ENCODE data around the gene ZNF467.

The ZNF467 gene

DNA sequence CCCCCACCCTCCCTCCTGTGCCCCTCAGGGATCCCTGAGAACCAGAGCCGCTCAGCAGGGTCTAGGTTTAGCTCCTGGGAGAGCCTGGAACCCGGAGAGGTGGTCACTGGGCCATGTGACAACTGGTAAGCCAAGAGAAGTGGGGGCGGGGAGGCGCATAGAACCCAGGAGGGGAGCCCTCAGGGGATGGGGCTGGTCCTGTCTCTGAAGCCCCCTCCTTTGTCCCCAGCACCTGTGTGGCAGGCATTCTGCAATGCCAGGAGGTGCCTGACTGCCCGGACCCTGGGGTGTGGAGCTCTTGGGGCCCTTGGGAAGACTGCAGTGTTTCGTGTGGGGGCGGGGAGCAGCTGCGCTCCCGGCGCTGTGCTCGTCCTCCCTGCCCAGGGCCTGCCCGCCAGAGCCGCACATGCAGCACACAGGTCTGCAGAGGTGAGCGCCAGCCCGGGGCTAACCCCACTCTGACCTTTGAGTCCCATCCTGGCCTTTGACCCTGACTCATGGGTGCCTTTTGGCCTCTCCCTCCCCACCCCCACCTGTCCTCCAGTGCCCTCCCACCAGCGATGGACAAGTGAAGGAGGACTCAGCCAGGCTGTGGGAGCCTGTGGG lies 42.4 kb upstream of the ZNF467 start:
- TF ChIP-seq GATA2 (IDR thresholded peaks at IDR 0.05; ENCODE audit: low read depth, low read length) (no peak), GATA3 (IDR thresholded peaks at IDR 0.05; ENCODE audit: low read depth, low read length) (no peak)

DNA sequence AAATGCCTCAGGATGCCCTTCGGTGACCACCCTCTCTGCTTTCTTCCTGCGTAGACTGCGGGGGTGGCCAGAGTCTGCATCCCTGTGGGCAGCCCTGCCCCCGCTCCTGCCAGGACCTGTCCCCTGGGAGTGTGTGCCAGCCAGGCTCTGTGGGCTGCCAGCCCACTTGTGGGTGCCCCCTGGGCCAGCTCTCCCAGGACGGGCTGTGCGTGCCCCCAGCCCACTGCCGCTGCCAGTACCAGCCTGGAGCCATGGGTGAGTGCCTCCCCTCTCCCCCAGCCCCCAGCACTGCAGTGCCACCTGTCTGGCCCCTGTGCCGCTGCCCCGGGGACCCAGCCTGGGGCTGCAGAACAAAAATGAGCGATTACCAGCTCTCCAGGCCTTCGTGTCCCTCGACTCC lies 41.7 kb upstream of the ZNF467 start:
- TF ChIP-seq GATA3 (IDR thresholded peaks at IDR 0.05; ENCODE audit: low read depth, low read length) (no peak), GATA2 (IDR thresholded peaks at IDR 0.05; ENCODE audit: low read depth, low read length) (no peak)

DNA sequence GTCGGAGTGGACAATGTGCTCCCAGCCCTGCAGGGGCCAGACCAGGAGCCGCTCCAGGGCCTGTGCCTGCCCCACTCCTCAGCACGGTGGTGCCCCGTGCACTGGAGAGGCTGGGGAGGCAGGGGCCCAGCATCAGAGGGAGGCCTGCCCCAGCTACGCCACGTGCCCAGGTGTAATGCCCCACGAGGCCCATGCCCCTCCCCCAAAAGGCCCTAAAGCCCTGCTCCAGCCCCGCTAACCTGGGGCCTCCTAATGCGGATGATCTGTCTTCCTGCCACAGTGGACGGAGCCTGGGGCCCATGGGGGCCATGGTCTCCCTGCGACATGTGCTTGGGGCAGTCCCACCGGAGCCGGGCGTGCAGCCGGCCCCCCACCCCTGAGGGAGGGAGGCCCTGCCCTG lies 41.1 kb upstream of the ZNF467 start:
- TF ChIP-seq GATA2 (IDR thresholded peaks at IDR 0.05; ENCODE audit: low read depth, low read length): no peak

DNA sequence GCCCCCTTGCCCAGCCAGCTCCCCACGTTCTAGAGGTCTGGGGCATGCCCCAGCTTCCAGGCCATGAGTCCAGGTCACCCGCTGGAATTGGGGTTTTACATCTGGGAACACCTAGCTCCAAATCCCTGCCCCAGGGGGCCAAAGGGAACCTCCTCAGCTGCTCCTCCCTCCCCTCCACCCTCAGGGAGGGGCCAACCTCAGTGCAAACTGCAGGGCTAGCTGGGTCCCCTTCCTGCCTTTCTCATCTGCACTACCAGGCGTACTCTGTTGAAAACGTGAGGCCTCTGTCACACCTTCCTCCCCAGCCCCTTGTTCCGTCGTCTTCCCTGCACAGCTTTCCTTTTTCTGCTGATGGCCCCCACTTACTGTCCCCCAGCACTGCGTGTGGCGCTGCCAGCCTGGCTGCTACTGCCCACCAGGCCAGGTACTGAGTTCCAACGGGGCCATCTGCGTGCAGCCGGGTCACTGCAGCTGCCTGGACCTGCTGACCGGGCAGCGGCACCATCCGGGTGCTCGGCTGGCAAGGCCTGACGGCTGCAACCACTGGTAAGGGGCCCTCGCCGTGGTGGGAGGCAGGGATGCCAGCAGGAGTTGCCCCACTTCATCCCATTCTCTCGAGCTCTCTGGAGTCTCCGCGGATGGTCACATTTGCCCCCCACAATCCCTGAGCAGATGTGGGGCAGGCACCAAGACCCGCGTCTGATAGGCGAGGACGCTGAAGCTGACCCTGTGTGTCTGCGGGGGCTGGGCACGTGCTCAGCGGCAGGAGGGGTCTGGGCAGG lies 40.1 kb upstream of the ZNF467 start:
- TF ChIP-seq GATA3 (IDR thresholded peaks at IDR 0.05; ENCODE audit: low read depth, low read length) (no peak), GATA2 (IDR thresholded peaks at IDR 0.05; ENCODE audit: low read depth, low read length) (no peak)

DNA sequence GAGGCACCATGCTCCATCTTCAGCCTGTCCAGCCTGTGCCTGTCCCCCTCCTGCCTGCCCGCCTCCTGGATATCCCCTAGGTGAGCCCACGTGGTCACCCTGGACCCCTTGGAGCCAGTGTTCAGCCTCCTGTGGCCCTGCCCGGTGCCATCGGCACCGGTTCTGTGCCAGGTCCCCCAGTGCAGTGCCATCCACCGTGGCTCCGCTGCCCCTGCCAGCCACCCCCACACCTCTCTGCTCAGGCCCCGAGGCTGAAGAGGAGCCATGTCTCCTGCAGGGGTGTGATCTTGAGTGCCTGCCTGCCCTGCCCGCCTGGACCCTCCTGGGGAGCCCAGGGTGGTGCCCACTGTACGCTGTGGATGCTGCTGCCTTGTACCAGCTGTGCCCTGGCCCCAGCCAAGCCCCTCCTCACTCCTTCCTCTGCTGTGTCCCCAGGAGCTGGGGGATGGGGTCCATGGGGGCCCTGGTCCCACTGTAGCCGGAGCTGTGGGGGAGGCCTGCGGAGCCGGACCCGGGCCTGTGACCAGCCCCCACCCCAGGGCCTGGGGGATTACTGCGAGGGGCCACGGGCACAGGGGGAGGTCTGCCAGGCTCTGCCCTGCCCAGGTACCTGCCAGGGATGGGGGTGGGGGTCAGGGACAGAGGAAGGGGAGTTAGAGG lies 38.6 kb upstream of the ZNF467 start:
- no peak for TF ChIP-seq GATA2 (IDR thresholded peaks at IDR 0.05; ENCODE audit: low read depth, low read length)
- no peak for TF ChIP-seq GATA3 (IDR thresholded peaks at IDR 0.05; ENCODE audit: low read depth, low read length)

DNA sequence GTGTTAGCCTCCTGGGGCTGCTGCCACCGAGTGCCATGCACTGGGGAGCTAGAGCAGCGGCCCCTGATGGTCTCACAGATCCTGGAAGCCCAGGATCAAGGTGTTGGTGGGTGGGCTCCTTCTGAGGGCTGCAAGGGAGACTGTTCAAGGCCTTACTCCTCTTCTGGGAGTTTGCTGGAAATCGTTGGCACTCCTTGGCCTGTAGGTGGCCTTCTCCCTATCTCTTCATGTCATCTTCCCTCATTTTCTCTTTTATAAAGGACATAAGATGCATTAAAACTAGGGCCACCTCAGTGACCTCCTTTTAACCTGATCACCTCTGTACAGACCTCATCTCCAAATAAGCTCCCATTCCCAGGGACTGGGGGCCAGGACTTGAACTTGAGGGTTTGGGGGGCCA lies 37.8 kb upstream of the ZNF467 start:
- TF ChIP-seq GATA3 (IDR thresholded peaks at IDR 0.05; ENCODE audit: low read depth, low read length) (no peak), GATA2 (IDR thresholded peaks at IDR 0.05; ENCODE audit: low read depth, low read length) (no peak)

DNA sequence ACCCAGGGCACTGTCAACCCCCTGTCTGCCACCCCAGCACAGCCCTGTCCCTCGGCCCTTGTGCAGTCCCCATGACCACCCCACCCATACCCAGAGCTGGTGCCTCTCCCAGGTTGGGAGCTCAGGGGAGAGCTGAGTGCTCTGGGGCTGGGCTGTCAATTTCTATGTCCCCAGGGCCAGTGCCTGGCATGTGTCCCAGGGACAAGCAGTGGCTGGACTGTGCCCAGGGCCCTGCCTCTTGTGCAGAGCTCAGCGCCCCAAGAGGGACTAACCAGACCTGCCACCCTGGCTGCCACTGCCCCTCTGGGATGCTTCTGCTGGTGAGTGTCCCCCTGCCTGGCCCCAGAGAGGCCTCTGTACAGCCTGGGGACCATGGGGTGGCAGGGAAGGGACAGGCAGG lies 35.8 kb upstream of the ZNF467 start:
- TF ChIP-seq GATA3 (IDR thresholded peaks at IDR 0.05; ENCODE audit: low read depth, low read length) (no peak), GATA2 (IDR thresholded peaks at IDR 0.05; ENCODE audit: low read depth, low read length) (no peak)

DNA sequence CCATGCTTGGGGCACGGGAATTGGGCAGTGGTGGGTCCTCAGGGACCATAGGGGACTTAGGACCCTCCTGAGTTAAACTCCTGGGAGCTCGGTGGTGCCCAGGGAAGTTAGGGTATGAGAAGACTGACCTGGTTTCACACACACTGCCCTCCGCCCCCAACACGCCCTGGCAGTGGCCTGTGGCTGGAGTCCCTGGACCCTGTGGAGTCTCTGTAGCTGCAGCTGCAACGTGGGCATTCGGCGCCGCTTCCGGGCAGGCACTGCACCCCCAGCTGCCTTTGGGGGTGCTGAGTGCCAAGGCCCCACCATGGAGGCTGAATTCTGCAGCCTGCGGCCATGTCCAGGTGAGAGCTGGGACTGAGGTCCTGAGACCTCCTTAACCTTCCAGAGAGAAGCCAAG lies 34.9 kb upstream of the ZNF467 start:
- no peak for TF ChIP-seq GATA3 (IDR thresholded peaks at IDR 0.05; ENCODE audit: low read depth, low read length)
- no peak for TF ChIP-seq GATA2 (IDR thresholded peaks at IDR 0.05; ENCODE audit: low read depth, low read length)

DNA sequence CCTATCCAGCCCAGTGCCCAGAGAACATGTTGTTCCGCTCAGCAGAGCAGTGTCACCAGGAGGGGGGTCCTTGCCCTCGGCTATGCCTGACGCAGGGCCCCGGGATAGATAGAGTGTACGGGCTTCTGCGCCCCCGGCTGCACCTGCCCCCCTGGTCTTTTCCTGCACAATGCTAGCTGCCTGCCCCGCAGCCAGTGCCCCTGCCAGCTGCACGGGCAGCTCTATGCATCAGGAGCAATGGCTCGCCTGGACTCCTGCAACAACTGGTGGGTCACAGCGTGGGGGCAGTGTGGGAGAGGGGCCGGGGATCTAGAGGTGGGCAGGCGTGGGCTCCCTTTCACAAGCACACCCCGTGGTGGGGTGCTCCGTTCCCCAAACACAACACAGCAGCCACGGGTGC lies 33.3 kb upstream of the ZNF467 start:
- TF ChIP-seq GATA2 (IDR thresholded peaks at IDR 0.05; ENCODE audit: low read depth, low read length) (no peak), GATA3 (IDR thresholded peaks at IDR 0.05; ENCODE audit: low read depth, low read length) (no peak)

DNA sequence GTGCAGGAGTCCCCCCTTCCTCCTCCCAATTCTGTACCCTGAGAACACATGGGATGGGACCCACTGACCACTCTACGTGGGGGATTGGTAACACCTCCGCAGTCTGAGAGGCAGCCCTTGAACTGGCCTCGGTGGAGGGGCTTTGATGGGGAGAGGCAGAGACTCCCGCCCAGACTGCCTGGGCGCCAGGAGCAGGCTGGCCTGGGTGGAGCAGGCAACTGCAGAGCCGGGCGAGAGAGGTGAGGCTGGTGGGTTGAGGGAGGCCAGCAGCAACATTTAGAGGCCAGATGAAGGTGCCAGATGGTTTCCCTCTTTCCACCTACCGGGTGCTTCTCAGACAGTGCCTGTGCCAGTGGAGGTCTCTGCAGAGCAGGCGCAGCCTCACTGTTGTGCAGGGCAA lies 30.7 kb upstream of the ZNF467 start:
- TF ChIP-seq GATA3 (IDR thresholded peaks at IDR 0.05; ENCODE audit: low read depth, low read length) (no peak), GATA2 (IDR thresholded peaks at IDR 0.05; ENCODE audit: low read depth, low read length) (no peak)

DNA sequence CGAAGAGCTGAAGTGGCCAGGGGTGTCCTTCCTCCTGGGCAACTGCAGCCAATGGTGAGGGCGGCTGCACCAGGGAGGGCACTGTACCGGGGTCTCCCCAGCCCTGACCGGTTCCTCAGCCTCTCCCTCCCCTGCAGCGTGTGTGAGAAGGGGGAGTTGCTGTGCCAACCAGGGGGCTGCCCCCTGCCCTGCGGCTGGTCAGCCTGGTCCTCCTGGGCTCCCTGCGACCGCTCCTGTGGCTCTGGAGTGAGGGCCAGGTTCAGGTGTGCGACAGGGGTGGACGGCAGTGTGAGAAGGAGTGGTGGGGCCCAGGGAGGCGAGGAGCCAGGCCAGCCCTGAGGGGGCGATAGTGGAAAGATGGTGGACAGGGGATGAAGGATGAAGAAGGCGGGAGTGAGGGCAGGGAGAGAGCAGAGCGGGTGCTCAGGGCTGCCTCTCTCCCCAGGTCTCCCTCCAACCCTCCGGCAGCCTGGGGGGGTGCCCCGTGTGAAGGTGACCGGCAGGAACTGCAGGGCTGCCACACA lies 30.2 kb upstream of the ZNF467 start:
- TF ChIP-seq GATA3 (IDR thresholded peaks at IDR 0.05; ENCODE audit: low read depth, low read length) (no peak), GATA2 (IDR thresholded peaks at IDR 0.05; ENCODE audit: low read depth, low read length) (no peak)

DNA sequence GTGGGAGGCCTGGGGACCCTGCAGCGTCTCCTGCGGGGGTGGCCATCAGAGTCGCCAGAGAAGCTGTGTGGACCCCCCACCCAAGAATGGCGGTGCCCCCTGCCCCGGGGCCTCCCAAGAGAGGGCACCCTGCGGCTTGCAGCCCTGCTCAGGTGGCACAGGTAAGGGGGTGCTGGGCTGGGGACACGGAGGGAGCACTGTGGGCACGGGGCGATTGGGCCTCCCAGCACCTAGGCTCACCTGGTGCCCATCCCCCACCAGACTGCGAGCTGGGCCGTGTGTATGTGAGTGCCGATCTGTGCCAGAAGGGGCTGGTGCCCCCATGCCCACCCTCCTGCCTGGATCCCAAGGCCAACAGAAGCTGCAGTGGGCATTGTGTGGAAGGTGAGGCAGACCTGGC lies 29.6 kb upstream of the ZNF467 start:
- TF ChIP-seq GATA3 (IDR thresholded peaks at IDR 0.05; ENCODE audit: low read depth, low read length) (no peak), GATA2 (IDR thresholded peaks at IDR 0.05; ENCODE audit: low read depth, low read length) (no peak)

DNA sequence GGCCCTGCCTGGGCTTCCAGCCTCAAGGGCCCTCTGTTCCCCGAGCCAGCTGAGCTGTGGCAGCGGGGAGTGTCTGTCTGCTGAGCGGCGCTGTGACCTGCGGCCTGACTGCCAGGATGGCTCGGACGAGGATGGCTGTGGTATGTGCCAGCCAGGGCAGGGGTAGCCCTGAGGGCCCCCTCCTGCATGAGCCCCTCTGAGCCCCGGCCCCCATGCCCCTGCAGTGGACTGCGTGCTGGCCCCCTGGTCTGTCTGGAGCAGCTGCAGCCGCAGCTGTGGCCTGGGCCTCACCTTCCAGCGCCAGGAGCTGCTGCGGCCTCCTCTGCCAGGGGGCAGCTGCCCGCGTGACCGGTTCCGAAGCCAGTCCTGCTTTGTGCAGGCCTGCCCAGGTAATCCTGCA lies 28.4 kb upstream of the ZNF467 start:
- TF ChIP-seq GATA3 (IDR thresholded peaks at IDR 0.05; ENCODE audit: low read depth, low read length) (no peak), GATA2 (IDR thresholded peaks at IDR 0.05; ENCODE audit: low read depth, low read length) (no peak)

DNA sequence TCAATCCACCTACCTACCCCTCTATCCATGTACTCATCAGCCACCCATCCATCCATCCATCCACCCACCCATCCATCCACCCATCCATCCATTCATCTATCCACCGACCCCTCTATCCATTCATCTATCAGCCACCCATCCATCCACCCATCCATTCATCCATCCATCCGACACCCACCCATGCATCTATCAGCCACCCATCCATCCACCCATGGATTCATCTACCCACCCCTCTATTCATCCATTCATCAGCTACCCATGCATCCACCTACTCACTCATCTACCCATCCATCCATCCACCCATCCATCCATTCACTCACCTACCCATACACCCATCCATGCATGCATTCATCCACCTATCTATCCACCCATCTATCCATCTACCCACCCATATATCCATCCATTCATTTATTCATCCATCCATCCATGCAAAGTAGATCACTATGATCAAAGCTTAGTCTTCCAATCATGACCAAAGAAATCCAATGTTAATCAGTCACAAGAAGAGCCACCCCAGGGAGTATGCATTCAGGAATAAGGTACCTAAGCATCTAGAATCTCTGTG lies 27.7 kb upstream of the ZNF467 start:
- TF ChIP-seq GATA3 (IDR thresholded peaks at IDR 0.05; ENCODE audit: low read depth, low read length): no peak

DNA sequence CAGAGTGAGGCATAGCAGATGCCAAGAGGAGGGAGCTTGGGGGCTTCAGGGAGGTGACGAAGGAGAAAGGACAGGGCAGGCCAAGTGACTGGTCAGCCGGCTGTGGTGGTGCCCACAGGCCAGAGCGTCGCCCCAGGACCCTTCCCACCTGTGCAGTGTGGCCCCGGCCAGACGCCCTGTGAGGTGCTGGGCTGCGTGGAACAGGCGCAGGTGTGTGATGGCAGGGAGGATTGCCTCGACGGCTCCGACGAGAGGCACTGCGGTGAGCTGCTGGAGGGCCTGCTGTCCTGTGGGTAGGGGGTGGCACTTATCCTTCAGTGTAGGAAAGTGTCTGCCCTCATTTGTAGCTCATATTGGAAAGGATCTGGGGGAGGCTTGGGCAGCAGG lies 26.8 kb upstream of the ZNF467 start:
- no peak for TF ChIP-seq GATA2 (IDR thresholded peaks at IDR 0.05; ENCODE audit: low read depth, low read length)
- TF ChIP-seq GATA3 (IDR thresholded peaks at IDR 0.05; ENCODE audit: low read depth, low read length): no peak
